ENCODE results near the gene CGN.
A peak's percentile ranks its signal among the peaks of the same experiment; 100 is the strongest.

Gene CGN

DNA sequence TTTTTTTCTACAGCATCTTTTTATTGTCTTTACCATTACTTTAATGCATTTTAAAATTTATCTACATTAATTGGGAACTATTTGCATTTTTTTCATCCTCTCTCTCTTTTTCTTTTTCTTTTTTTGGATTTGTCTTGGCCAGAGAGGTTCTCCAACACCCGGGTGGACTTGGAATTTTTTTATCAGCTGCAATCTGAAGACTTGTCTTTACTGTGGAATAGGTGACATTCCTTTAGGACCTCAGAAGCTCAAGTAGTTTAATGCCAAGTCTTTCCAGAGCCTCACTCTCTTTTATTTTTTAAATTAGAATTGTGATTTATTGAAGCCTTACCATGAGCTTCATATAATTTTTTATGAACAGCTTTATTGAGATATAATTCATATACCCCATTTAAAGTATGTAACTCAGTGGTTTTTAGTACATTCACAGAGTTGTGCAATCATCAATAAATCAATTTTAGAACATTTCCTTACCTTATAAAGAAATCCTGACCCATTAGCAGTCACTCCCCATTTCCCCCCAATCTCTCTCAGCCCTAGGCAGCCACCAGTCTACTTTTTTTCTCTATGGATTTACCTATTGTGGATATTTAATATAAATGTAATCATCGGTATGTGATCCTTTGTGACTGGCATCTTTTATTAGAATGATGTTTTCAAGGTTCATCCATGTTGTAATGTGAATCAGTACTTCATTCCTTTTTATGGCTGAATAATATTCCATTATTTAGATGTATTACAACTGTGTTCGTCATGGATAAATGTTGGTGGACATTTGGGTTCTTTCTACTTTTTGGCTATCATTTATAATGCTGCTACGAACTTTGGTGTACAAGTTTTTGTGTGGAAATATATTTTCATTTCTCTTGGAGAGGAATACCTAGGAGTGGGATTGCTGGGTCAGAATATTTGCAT is 35.1 kb downstream of the CGN start:
- Mint-ChIP-seq H3K9me3 (no peaks in the 10 kb centered on the region), H3K4me3 (no peak overlapping the region), H3K27me3 (peaks cover 18% of the 10 kb centered on the region), H3K4me1 (peaks cover 11% of the 10 kb centered on the region), H3K27ac (no peak overlapping the region)
- ATAC-seq (no peak), DNase-seq (no peak)

DNA sequence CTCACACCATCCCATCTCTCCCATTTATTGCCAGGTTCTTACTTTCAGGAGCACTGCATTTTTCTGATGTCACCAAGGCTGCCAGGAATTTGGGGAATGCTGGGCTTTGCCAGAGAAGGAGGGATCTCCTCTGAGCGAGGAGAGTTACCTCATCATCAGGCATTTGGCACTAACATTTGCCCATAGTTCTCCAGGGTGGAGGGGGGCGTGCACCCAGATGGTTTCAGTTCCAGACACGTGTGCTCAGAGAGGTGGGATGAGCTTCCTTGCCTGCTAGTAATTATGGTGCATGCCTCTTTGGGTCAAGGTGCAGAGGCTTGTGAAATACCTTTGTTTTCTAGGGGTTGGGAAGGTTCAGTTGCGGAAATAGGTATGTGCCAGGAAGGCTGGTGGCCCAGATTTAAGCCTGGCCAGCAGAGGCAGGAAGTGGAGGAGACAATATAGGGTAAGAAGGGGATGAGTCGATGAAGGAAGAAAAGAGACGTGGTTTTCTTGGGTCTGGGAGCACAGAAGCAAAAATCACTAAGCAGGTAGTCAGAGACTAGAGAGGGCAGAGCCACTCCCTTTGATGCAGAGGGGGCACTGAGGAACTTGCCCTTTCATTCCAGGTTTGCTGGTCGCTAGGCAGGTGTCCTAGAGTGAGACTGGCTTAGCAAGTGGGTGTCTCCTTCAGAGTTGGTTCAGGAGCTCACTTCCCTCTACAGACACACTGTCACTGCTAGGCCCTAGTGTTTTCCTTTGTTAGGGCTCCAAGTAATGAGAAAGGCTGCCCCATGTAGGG is 36.1 kb downstream of the CGN start:
- DNase-seq: no peak
- H3K27me3 Mint-ChIP-seq: peaks cover 7% of the 10 kb centered on the region
- no peak for ATAC-seq
- H3K27ac Mint-ChIP-seq: no peak overlapping the region
- peaks cover 6% of the 10 kb centered on the region for H3K4me1 Mint-ChIP-seq
- H3K9me3 Mint-ChIP-seq: no peaks in the 10 kb centered on the region
- H3K4me3 Mint-ChIP-seq: no peak overlapping the region

DNA sequence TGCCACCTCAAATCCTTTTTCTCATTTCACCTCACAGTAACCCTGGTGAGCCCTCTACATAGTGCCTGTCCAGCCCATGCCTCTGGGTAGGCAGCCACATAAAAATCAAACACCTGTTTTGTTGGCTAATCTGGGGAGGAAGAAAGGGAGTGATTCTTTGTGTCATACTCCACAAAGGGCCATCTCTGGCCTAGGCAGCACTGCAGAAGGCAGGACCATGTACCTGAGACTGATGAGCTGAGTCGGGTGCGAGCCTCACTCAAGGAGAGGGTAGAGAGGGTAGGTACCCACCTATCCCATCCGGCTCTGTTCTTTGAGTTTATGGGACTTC is 36.7 kb downstream of the CGN start:
- no peaks in the 10 kb centered on the region for H3K9me3 Mint-ChIP-seq
- no peak overlapping the region for H3K27ac Mint-ChIP-seq
- H3K4me1 Mint-ChIP-seq: peaks cover 6% of the 10 kb centered on the region
- no peak overlapping the region for H3K4me3 Mint-ChIP-seq
- peaks cover 2% of the 10 kb centered on the region for H3K27me3 Mint-ChIP-seq
- DNase-seq (no peak), ATAC-seq (no peak)

DNA sequence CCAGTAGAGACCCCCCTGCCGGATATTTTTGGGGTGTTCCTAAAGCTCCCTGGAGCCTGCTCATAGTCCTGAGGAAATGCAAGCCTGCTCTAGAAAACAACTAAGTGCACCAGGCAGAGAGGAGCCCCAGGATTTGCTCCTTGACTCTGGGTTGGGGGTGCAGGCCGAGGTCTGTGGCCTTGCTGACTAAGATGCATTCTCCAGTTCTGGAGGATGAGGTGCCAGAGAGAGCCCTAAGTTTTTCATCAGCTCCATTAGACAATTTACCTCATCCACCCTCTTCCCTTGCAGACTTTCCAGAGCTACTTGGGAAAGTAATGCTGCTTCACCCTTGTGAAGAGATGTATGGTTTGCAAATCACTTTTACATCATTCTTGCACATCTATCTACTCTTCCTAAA is 38.0 kb downstream of the CGN start:
- Mint-ChIP-seq H3K27me3 (no peaks in the 10 kb centered on the region), H3K4me3 (no peak overlapping the region), H3K9me3 (no peaks in the 10 kb centered on the region), H3K27ac (peak overlapping the region in 1 of 2 donors; percentile 10), H3K4me1 (peaks cover 6% of the 10 kb centered on the region)
- DNase-seq (no peak), ATAC-seq (no peak)

DNA sequence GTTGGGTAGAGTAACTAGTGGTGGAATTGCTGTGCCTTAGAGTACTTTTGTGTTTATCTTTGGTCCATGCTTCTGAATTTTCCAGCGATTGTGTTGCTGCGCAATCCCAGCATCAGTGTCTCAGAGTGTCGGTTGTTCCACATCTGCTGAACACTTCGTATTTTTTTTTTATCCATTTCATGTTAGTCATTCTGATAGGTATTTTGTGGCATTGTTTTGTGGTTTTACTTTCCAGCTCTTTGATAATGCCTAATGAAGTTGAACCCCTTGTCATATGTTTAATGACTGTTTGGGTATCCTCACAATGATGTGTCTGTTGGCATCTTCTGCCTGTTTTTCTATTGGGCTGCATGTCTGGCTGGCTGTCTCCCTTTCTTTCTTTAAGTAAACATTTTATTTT is 42.5 kb downstream of the CGN start:
- H3K4me3 Mint-ChIP-seq: no peak overlapping the region
- no peak for DNase-seq
- H3K4me1 Mint-ChIP-seq: no peaks in the 10 kb centered on the region
- no peaks in the 10 kb centered on the region for H3K9me3 Mint-ChIP-seq
- H3K27ac Mint-ChIP-seq: no peak overlapping the region
- no peaks in the 10 kb centered on the region for H3K27me3 Mint-ChIP-seq
- no peak for ATAC-seq

DNA sequence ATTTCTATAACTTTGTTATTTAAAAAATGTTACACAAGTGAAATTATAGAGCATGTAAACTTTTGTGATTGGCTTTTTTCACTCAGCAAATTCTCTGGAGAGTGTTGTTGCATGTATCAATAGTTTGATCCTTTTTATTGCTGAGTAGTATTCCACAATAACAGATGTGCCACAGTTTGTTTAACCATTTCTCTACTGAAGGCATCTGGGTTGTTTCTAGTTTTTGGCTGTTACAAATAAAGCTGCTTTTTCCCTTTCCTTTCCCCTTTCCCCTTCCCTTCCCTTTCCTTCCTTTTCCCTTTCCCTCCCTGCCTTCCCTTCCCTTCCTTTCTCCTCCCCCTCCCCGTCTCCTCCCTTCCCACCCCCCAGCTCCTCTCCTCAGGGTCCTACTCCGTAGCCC is 44.9 kb downstream of the CGN start:
- H3K9me3 Mint-ChIP-seq: no peaks in the 10 kb centered on the region
- DNase-seq (no peak), ATAC-seq (no peak)
- H3K27ac Mint-ChIP-seq: no peak overlapping the region
- no peaks in the 10 kb centered on the region for H3K4me1 Mint-ChIP-seq
- H3K27me3 Mint-ChIP-seq: no peaks in the 10 kb centered on the region
- no peak overlapping the region for H3K4me3 Mint-ChIP-seq

DNA sequence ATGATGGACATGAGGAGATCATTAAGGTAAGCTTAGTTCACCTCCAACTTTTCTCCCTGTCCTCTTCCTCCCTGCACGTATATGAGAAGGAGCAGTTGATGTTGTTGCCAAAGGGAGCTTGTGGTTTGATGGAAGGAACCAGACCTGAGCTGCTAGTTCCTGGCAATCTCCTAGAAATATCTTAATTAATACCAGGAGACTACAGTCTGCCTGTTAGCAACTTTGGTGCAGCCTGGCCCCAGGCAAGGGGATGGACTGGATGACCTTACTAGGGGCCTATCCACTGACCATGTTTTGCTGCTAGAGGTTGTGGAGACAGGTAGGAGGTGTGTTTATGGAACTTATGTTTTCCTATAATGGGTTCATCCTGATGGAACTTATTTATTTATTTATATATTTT is 51.5 kb downstream of the CGN start:
- no peaks in the 10 kb centered on the region for H3K27me3 Mint-ChIP-seq
- H3K9me3 Mint-ChIP-seq: no peaks in the 10 kb centered on the region
- H3K27ac Mint-ChIP-seq: no peak overlapping the region
- ATAC-seq (no peak), DNase-seq (no peak)
- H3K4me1 Mint-ChIP-seq: no peaks in the 10 kb centered on the region
- H3K4me3 Mint-ChIP-seq: no peak overlapping the region

DNA sequence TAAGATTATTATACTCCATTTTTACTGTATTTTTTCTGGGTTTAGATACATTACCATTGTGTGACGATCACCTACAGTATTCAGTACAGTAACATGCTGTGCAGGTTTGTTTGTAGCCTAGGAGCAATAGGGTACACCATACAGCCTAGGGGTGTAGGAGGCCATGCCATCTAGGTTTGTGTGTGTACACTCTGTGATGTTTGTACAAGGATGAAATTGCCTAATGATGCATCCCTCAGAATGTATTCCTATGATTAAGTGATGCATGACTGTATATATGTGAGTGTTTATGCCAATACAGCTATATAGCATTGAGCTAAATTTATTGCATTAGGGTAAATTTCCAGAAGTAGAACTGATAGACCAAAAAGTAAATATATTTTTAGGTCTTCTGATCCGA is 52.2 kb downstream of the CGN start:
- no peak for ATAC-seq
- Mint-ChIP-seq H3K27ac (no peak overlapping the region), H3K9me3 (no peaks in the 10 kb centered on the region), H3K4me1 (no peaks in the 10 kb centered on the region), H3K27me3 (no peaks in the 10 kb centered on the region), H3K4me3 (no peak overlapping the region)
- no peak for DNase-seq

DNA sequence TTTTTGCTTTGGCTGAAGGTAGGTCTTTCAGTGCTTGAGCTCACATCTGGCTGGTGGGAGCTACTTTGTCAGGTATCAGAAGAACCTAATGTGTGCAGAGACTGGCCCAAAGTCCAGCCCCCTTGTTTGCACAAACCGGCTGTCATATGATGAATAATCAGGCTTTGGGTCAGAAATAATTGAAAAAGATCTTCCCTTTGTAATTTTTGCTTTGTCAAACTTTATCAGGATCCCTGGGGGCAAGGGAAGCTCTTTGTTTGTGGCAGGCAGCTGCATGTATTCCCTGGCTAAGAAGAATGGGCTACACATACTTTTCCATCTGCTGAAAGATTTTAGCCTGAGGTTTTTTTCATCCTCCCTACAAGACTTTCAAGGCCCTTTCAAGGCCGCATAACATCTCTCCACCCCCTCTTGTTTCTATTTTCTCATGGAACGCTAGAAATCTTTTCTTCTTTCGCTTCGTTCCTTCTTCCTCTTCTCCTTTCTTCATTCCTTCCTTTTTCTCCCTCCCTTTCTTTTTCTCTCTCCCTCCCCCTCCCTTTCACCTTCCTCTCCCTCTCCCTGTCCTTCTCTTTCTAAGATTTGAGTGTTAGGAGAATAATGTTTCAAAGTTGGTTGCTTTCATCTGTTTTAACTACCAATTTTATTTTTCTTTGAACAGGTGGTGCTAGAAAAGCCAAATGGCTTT is 54.5 kb downstream of the CGN start:
- DNase-seq (no peak), ATAC-seq (no peak)
- Mint-ChIP-seq H3K9me3 (no peaks in the 10 kb centered on the region), H3K27me3 (no peaks in the 10 kb centered on the region), H3K4me1 (no peaks in the 10 kb centered on the region), H3K27ac (no peak overlapping the region), H3K4me3 (no peak overlapping the region)

DNA sequence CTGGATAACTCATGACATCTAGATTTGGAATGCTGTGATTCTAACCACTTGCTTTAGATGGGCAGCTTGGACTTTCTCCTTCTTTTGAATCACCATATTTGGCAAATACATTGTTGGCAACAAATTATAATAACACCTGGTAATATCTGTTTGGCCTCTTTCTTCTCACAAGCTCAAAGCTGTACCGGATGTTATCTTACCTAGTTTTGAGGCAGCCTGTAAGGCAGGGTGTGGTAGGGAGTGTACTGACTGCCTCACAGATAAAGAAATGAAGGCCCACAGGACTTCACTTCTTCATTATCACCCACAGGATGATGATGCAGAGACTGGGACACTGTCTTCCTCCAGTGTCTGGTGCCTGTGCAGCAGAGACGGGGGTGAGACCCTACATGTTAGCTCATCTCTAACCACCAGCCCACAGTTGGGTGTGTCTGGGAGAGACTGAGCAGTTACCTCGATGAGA is 57.5 kb downstream of the CGN start:
- ATAC-seq: no peak
- Mint-ChIP-seq H3K27ac (no peak overlapping the region), H3K4me1 (no peaks in the 10 kb centered on the region), H3K9me3 (no peaks in the 10 kb centered on the region), H3K4me3 (no peak overlapping the region), H3K27me3 (no peaks in the 10 kb centered on the region)
- DNase-seq: no peak

DNA sequence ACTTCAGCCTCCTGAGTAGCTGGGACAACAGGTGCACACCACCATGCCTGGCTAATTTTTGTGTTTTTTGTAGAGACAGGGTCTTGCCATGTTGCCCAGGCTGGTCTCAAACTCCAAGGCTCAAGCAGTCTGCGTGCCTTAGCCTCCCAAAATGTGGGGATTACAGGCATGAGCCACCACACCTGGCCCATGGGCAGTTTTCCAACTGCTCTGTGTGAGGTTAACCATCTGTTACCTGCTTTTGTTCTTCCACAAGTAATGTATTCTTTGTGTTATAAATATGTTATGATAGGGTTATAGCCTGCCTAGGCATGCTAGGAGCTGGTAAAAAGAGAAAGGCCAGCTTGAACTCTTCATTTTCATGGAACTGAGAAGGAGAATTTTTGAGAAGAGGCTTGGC is 59.6 kb downstream of the CGN start:
- Mint-ChIP-seq H3K27ac (no peak overlapping the region), H3K4me3 (no peak overlapping the region), H3K9me3 (no peaks in the 10 kb centered on the region), H3K4me1 (peaks cover 8% of the 10 kb centered on the region), H3K27me3 (no peaks in the 10 kb centered on the region)
- DNase-seq (no peak), ATAC-seq (no peak)

DNA sequence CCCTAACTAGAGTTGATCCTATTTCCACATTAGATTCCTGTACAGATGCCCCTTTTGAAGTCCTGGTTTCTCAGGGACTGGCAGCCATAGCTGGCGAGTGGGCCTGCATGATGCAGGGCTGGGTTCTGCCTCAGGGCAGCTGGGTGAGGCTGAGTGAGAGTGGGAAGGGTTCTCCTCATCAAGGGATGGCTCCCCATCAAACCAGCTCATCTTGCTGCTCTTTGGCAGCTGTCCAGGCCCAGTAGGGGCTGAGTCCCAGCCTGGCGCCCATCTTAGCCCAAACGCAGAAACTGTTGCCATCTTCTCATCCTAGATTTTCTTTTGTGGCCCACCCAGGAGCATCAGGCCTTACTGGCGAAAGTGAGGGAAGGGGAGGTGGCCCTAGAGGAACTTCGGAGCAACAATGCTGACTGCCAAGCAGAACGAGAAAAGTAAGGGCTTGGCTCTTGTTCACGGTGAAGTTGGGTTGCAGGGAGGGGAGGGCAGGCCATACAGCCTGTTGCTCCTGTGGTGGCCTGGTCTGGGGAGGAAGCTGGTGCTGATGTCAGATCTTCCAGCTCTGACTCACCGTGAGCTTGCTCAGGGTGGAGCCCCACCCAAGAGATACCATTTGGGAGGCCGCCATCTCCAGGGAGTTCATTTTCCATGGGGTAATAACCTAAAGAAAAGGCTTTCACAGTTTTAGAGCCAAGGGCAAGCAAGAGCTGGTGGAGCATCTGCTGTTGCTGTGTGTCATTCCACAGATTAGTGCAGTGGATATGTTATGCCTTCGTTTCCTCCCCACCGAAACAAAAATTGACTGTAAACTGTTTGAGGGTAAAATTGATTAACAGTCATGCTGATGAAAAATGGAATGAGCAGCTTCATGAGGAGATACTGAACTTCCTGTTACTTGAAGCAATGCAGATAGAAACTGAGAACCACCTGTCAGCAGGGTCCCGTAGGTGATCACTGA is 63.7 kb downstream of the CGN start:
- Mint-ChIP-seq H3K4me1 (peaks cover 8% of the 10 kb centered on the region), H3K27me3 (no peaks in the 10 kb centered on the region), H3K9me3 (no peaks in the 10 kb centered on the region), H3K27ac (peak overlapping the region in 1 of 2 donors; percentile 72), H3K4me3 (no peak overlapping the region)
- ATAC-seq: peak; percentile 81
- DNase-seq: peak in 1 of 2 donors; percentile 15

DNA sequence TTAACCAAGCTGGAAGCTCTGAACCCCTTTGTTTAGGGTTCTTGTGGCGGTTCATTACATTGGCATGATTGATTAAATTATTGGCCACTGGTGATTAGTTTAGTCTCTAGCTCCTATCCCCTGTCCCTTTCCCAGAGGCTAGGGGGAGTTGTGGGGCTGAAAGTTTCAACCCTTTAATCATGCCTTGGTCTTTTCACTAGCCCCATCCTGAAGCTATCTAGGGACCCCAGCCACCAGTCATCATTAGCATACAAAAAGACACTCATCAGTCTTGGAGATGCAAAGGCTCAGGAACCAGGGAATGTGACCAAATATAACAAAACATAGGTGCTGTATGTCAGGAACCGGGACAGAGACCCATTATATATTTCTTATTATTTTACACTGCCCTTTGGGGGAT is 66.0 kb downstream of the CGN start:
- Mint-ChIP-seq H3K9me3 (no peaks in the 10 kb centered on the region), H3K27ac (no peak overlapping the region), H3K4me1 (peaks cover 8% of the 10 kb centered on the region), H3K4me3 (no peak overlapping the region), H3K27me3 (no peaks in the 10 kb centered on the region)
- ATAC-seq (no peak), DNase-seq (no peak)

DNA sequence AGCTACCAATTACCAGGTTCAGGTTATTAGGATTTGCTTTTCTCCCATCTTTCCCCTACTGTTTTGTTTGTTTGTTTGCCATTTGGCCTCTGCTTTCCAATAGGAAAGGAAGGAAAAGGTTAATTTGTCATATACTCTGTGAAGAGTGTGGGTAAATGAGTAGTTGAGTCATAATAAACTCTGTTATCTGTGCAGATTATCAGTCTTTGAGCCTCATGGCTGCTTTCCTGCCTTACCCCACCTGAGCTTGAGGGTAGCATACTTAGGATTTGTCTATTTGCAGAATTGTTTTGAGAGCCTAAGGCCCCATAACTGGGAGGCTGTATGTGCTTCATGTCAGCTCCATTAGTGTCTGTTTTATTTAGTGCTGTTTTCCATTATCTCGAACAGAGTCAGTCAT is 67.8 kb downstream of the CGN start:
- Mint-ChIP-seq H3K27ac (no peak overlapping the region), H3K4me3 (no peak overlapping the region)
- ATAC-seq: no peak

More for the DNA sequence above, 67.8 kb downstream of the CGN start:
- H3K9me3 Mint-ChIP-seq: no peaks in the 10 kb centered on the region
- DNase-seq: no peak
- peaks cover 8% of the 10 kb centered on the region for H3K4me1 Mint-ChIP-seq
- H3K27me3 Mint-ChIP-seq: no peaks in the 10 kb centered on the region
